GM04503 (cell line): Measurements from ENCODE around the gene PEX16.

Source experiments
- DNase-seq: peaks from one replicate; pipeline ENCODE4 v3.0.0-alpha.2; 2012; ENCODE audit warnings: low read depth

Gene PEX16

GRCh38 chr11:45917623-45918330 lies at the start of gene PEX16:
TSS of gene PEX16 (minus strand) at chr11:45917877. CDS start at chr11:45917811, 66 bp downstream.
- DNase-seq, result peak; percentile 99

GRCh38 chr11:45964911-45965389 lies 47.3 kb upstream of the PEX16 start:
- peak; percentile 23 for DNase-seq

- no peak for DNase-seq
Measured at GRCh38 chr11:45961751-45962240, 44.1 kb upstream of the PEX16 start.

DNA sequence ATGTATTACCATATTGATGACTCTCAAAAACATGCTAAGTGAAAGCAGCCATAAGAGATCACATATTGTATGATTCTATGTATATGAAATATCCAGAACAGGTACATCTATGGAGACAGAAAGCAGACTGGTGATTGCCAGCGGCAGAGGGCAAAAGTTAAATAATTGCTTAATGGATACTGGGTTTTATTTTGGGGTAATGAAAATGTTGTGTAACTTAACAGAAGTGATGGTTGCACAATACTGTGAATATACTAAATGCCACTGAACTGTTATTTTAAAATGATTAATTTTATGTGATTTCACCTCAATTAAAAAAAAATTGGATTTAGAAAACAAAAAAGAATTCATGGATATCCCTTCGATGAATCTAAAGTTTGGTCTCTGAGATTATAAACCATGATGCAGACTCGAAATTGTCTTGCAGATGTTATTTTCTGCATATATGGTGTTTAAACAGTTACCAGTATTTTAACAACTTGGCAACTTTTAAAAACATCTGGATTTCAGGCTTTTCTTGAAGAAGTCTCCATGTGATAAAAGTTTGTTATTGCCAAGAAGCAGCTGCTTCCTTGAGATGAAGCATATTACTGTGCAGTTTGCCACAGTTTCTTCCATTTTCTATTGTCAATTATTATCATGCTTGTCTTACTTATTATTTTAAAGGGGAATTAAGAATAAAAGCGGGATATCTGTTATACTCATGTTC lies 42.9 kb upstream of the PEX16 start:
- peak; percentile 4 for DNase-seq

DNA sequence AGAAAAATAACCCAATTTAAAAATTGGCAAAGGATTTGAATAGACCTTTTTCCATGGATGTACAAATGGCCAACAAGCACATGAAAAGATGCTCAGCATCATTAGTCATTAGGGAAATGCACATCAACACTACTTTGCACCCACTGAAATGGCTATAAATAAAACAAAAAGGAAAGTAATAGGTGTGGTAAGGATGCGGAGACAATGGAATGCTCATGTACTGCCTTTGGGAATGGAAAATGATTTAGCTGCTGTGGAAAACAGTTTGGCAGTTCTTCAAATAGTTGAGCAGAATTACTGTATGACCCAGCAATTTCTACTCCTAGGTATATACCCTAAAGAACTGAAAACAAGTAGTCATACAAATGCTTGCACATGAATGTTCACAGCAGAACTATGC lies 42.2 kb upstream of the PEX16 start:
- DNase-seq, result peak; percentile 80

DNA sequence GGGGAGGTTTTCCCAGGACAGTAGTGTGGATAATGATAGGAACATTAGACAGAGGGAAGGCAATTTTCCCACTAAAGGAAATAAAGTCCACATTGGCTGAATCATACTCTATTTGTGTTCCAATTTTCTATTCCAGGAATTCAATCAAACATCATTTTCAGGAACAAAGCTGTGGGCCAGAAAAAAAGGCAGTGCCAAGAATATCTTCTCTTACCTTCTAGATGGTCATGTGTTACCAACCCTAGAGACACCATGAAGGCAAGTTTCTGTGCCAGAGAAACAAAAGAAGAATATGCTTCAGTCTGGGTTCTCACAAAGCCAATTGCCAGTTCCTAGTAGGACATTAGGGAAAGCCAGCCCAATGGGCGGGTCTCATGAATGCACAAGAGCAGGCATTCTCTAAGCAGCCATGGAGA lies 32.3 kb upstream of the PEX16 start:
- no peak for DNase-seq

GRCh38 chr11:45948356-45948755 lies 30.7 kb upstream of the PEX16 start:
- no peak for DNase-seq

- no peak for DNase-seq
Measured at GRCh38 chr11:45947885-45948284, 30.2 kb upstream of the PEX16 start.

DNA sequence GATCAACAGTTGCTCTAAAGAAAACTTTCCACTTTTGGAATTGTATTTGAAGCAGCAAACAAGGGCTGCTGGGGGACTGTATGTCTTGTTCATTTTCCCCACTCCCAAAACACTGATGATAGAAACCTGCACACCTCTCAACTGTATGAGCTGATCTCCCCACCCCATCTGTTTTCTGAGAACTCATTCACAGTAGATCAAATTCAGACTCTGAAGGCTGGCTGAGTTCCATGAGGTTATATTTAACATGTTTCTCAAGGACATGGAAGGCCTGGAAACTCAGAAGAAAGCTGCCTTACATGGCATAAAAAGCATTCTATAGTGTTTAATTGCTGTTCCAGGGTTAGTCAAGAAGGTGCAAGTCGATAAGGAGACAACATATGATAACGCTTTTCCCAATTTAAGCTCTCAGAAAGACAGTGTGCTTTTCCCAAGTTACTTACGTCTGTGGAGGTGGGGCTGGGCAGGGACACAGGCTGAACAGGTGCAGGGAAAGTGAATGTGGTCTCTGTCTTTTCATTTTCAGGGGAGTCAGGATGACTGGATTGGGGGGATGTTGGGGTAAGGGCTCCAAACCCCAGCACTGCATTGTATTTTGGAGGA lies 27.8 kb upstream of the PEX16 start:
- no peak for DNase-seq

- no peak for DNase-seq
Measured at GRCh38 chr11:45942381-45942780, 24.7 kb upstream of the PEX16 start.

- DNase-seq, result no peak
Measured at GRCh38 chr11:45941285-45941684, 23.6 kb upstream of the PEX16 start.

DNA sequence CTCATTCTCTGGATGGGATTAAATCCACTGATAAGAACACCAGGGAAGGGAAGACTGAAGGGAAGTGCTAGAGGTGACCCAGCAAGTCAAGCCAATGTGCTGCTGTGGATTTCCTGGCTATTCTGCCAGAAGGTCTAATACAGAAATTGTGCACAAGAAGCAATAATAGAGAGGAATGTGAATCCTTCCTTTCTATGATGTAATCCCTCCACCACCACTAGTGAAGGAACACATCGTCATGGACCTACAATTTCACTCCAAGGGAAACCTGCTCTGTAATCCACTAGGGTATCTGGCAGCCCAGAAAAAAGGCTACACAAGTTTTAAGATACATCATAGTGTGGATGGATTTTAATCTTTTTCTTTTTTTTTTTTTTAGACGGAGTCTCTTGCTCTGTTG lies 22.2 kb upstream of the PEX16 start:
- no peak for DNase-seq

DNA sequence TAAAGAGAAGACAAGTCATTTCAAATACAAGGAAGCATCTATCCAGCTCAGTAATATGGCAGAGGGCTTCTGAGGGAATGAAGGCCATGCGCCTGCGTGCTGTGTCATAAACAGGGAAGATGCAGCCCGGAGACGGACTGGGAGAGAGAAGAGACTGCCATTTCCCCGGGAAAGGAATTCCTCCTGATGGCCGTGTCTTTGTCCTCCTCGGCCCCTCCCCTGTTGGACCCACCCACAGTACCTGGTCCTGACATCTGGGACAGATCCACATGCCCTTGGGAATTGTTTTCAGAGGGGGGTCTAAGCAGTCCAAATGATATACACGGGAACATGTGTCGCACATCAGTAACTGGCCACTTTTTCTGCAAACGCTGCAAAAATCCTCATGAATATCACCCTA lies 20.2 kb upstream of the PEX16 start:
- DNase-seq, result no peak

- DNase-seq, result no peak
Measured at GRCh38 chr11:45936511-45937054, 18.9 kb upstream of the PEX16 start.

- DNase-seq, result no peak
Measured at GRCh38 chr11:45935349-45936064, 17.8 kb upstream of the PEX16 start.

- no peak for DNase-seq
Measured at GRCh38 chr11:45934580-45935318, 17.1 kb upstream of the PEX16 start.

- no peak for DNase-seq
Measured at GRCh38 chr11:45933846-45934579, 16.3 kb upstream of the PEX16 start.

- no peak for DNase-seq
Measured at GRCh38 chr11:45933131-45933831, 15.6 kb upstream of the PEX16 start.

- no peak for DNase-seq
Measured at GRCh38 chr11:45932217-45932616, 14.5 kb upstream of the PEX16 start.

DNA sequence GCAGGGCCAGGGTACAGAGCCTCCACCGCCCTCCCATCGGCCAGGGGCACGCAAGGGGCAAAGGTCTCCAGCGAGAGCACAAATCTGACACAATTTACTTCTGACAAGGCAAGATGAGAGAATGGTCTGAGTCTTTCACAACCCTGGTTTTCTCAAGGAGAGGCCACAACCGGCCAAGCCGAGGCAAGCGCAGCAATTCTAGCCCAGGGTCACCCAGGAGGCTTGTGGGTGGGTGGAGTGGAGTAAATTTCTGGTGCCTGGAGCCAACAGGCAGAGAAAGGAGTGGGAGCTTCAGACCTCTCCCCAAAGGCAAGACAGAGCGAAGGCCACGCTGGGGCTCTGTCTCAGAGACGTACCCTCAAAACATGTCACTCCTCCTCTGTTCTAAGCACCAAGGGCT lies 14.1 kb upstream of the PEX16 start:
- DNase-seq, result no peak
